ENCODE data around the gene SEC24D.

SEC24D gene

DNA sequence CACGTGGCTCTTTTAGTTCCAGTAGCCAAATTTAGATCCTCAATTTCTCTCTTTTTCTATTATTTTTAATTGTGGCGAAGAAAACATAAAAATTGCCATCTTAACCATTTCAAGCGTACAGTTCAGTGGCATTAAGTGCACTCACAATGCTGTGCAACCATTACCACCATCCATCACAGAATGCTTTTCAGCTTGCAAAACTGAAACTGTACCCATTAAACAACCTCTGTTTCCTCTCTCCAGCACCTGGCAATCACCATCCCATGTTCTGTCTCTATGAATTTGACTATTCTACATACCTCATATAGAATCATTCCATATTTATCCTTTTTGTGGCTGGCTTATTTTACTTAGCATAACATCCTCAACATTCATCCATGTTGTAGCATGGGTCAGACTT, 75.8 kb downstream of the SEC24D start:
- no peaks in the 10 kb centered on the region for H3K9me3 ChIP-seq (ENCODE audit: control insufficient read depth, low read length)
- 100% methylated on average over 2 to 3 of the region's 3 CpGs for WGBS, 2 experiments (ENCODE audit: insufficient coverage in 2 of 2)

GRCh38 chr4:118759481-118759880, 76.4 kb downstream of the SEC24D start:
- H3K9me3 ChIP-seq (ENCODE audit: control insufficient read depth, low read length) = no peaks in the 10 kb centered on the region
- WGBS, 2 experiments (ENCODE audit: insufficient coverage in 2 of 2) = 90 to 100% methylated on average over 2 of the region's 2 CpGs
- H3K4me3 ChIP-seq (ENCODE audit: extremely low read depth, insufficient read depth, low read length, poor library complexity, severe bottlenecking) = no peak overlapping the region
- H3K4me1 ChIP-seq (ENCODE audit: control insufficient read depth, insufficient read depth, low read length, poor library complexity, severe bottlenecking) = no peaks in the 10 kb centered on the region
- H3K36me3 ChIP-seq (ENCODE audit: control insufficient read depth, insufficient read depth, low read length) = peaks cover 51% of the 10 kb centered on the region
- no peak overlapping the region for H3K27ac ChIP-seq (ENCODE audit: low read depth, low read length, severe bottlenecking)

More for the DNA sequence above, 75.8 kb downstream of the SEC24D start:
- H3K4me3 ChIP-seq (ENCODE audit: extremely low read depth, insufficient read depth, low read length, poor library complexity, severe bottlenecking) = no peak overlapping the region
- H3K36me3 ChIP-seq (ENCODE audit: control insufficient read depth, insufficient read depth, low read length) = peaks cover 55% of the 10 kb centered on the region
- H3K4me1 ChIP-seq (ENCODE audit: control insufficient read depth, insufficient read depth, low read length, poor library complexity, severe bottlenecking) = no peaks in the 10 kb centered on the region
- no peak overlapping the region for H3K27ac ChIP-seq (ENCODE audit: low read depth, low read length, severe bottlenecking)

GRCh38 chr4:118758293-118758692, 77.6 kb downstream of the SEC24D start:
- Histone ChIP-seq H3K36me3 (ENCODE audit: control insufficient read depth, insufficient read depth, low read length) (peaks cover 53% of the 10 kb centered on the region), H3K4me3 (ENCODE audit: extremely low read depth, insufficient read depth, low read length, poor library complexity, severe bottlenecking) (no peak overlapping the region), H3K9me3 (ENCODE audit: control insufficient read depth, low read length) (no peaks in the 10 kb centered on the region), H3K4me1 (ENCODE audit: control insufficient read depth, insufficient read depth, low read length, poor library complexity, severe bottlenecking) (no peaks in the 10 kb centered on the region), H3K27ac (ENCODE audit: low read depth, low read length, severe bottlenecking) (no peak overlapping the region)
- 80 to 100% methylated on average over 2 to 3 of the region's 5 CpGs for WGBS, 2 experiments (ENCODE audit: insufficient coverage in 2 of 2)

GRCh38 chr4:118757761-118758251, 78.1 kb downstream of the SEC24D start:
- no peak overlapping the region for H3K27ac ChIP-seq (ENCODE audit: low read depth, low read length, severe bottlenecking)

DNA sequence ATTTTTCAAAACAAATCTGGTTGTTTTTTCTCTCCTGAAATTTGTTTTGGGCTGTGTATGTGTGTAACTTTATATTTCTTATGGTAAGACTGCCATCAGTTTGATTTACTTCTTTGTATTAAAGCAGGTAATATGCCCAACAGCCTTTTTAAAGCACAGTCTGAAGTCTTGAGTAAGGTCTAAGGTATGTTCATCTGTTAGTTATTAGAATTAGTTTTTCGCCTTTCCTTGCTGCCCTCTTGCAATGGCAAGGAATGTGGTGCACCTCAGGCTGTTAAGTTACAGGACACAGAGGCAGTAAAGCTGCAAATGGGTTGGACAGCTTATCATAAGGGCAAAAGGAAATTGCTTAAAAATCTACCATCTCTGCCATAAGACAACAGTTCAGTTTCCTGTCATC, 79.0 kb downstream of the SEC24D start:
- no CpG with 5 or more reads among the region's 1 CpG for WGBS, 2 experiments (ENCODE audit: insufficient coverage in 2 of 2)
- Histone ChIP-seq H3K27ac (ENCODE audit: low read depth, low read length, severe bottlenecking) (no peak overlapping the region), H3K4me3 (ENCODE audit: extremely low read depth, insufficient read depth, low read length, poor library complexity, severe bottlenecking) (no peak overlapping the region), H3K36me3 (ENCODE audit: control insufficient read depth, insufficient read depth, low read length) (peaks cover 49% of the 10 kb centered on the region), H3K9me3 (ENCODE audit: control insufficient read depth, low read length) (no peaks in the 10 kb centered on the region), H3K4me1 (ENCODE audit: control insufficient read depth, insufficient read depth, low read length, poor library complexity, severe bottlenecking) (no peaks in the 10 kb centered on the region)

More at GRCh38 chr4:118757761-118758251, 78.1 kb downstream of the SEC24D start:
- H3K36me3 ChIP-seq (ENCODE audit: control insufficient read depth, insufficient read depth, low read length) = peaks cover 53% of the 10 kb centered on the region
- no peaks in the 10 kb centered on the region for H3K9me3 ChIP-seq (ENCODE audit: control insufficient read depth, low read length)
- 83% methylated on average over 1 of the region's 2 CpGs; no CpG with 5 or more reads in 1 of the 2 experiments for WGBS, 2 experiments (ENCODE audit: insufficient coverage in 2 of 2)
- no peaks in the 10 kb centered on the region for H3K4me1 ChIP-seq (ENCODE audit: control insufficient read depth, insufficient read depth, low read length, poor library complexity, severe bottlenecking)
- no peak overlapping the region for H3K4me3 ChIP-seq (ENCODE audit: extremely low read depth, insufficient read depth, low read length, poor library complexity, severe bottlenecking)

DNA sequence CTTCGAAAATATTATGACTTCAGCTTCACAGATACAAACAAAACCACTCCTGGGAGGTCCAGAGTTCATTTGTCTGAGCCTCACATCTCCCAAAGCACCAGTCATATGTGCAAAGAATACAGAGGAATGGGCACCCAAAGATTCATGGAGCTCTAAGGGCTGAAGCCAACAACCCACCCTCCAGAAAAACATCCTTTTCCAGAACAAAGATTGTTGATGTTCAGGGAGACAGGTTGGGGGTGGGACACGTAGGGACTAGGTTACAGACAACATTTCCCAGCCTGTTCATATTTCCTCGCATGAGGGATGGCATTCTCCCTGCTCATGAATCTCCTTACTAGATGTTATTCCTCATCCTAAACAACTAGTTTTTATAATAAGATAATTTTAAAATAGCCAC, 79.5 kb downstream of the SEC24D start:
- Histone ChIP-seq H3K4me3 (ENCODE audit: extremely low read depth, insufficient read depth, low read length, poor library complexity, severe bottlenecking) (no peak overlapping the region), H3K36me3 (ENCODE audit: control insufficient read depth, insufficient read depth, low read length) (peaks cover 48% of the 10 kb centered on the region), H3K27ac (ENCODE audit: low read depth, low read length, severe bottlenecking) (no peak overlapping the region), H3K9me3 (ENCODE audit: control insufficient read depth, low read length) (no peaks in the 10 kb centered on the region), H3K4me1 (ENCODE audit: control insufficient read depth, insufficient read depth, low read length, poor library complexity, severe bottlenecking) (no peaks in the 10 kb centered on the region)
- 93 to 100% methylated on average over 2 of the region's 3 CpGs for WGBS, 2 experiments (ENCODE audit: insufficient coverage in 2 of 2)

- no peak overlapping the region for H3K4me3 ChIP-seq (ENCODE audit: extremely low read depth, insufficient read depth, low read length, poor library complexity, severe bottlenecking)
- peaks cover 44% of the 10 kb centered on the region for H3K36me3 ChIP-seq (ENCODE audit: control insufficient read depth, insufficient read depth, low read length)
- no CpG with 5 or more reads among the region's 2 CpGs for WGBS, 2 experiments (ENCODE audit: insufficient coverage in 2 of 2)
- no peak overlapping the region for H3K27ac ChIP-seq (ENCODE audit: low read depth, low read length, severe bottlenecking)
- H3K4me1 ChIP-seq (ENCODE audit: control insufficient read depth, insufficient read depth, low read length, poor library complexity, severe bottlenecking) = no peaks in the 10 kb centered on the region
- no peaks in the 10 kb centered on the region for H3K9me3 ChIP-seq (ENCODE audit: control insufficient read depth, low read length)
These were observed 80.3 kb downstream of the SEC24D start for GRCh38 chr4:118755438-118756226.

DNA sequence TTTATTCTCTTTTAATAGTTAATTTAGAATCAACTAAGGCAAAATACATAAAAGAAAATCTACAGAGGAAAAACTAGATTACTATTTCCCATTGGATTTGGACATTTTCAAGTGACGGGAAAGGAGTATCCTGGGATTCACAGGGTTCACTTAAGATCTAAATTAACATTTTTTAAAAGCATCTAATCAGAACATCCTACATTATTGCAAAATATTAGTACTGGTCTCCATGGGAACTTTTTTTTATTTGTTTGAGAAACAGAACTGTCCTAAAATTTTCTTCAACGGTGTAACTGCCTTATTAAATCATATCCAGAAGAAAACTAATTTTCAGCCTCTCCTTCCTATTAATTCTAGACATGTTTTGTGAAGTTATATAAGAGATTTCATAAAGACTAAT, 81.0 kb downstream of the SEC24D start:
- WGBS, 2 experiments (ENCODE audit: insufficient coverage in 2 of 2) = no CpG with 5 or more reads among the region's 2 CpGs

DNA sequence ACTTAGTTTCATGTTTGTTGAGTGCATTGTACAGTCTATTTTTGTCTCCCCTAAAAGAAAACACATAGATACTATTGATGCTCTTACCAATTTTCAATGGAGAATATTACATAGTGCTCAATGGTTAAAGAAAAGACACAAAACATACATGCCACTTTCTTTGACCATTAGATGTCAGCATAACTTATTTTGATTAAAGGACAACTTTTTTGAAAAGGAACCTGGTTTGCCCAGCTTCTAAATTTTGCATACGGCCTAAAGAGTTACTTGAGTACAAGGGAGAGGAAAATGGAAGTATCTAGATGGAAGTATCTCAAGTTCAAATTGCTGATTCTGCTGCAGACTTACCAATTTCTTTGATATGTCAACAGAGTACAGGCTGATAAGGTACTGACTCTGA, 82.2 kb downstream of the SEC24D start:
- peaks cover 51% of the 10 kb centered on the region for H3K36me3 ChIP-seq (ENCODE audit: control insufficient read depth, insufficient read depth, low read length)
- 83 to 100% methylated on average over 1 of the region's 1 CpG for WGBS, 2 experiments (ENCODE audit: insufficient coverage in 2 of 2)
- H3K4me3 ChIP-seq (ENCODE audit: extremely low read depth, insufficient read depth, low read length, poor library complexity, severe bottlenecking) = no peak overlapping the region
- no peak overlapping the region for H3K27ac ChIP-seq (ENCODE audit: low read depth, low read length, severe bottlenecking)
- H3K9me3 ChIP-seq (ENCODE audit: control insufficient read depth, low read length) = no peaks in the 10 kb centered on the region
- H3K4me1 ChIP-seq (ENCODE audit: control insufficient read depth, insufficient read depth, low read length, poor library complexity, severe bottlenecking) = no peaks in the 10 kb centered on the region

More for the DNA sequence above, 81.0 kb downstream of the SEC24D start:
- Histone ChIP-seq H3K9me3 (ENCODE audit: control insufficient read depth, low read length) (no peaks in the 10 kb centered on the region), H3K4me3 (ENCODE audit: extremely low read depth, insufficient read depth, low read length, poor library complexity, severe bottlenecking) (no peak overlapping the region), H3K4me1 (ENCODE audit: control insufficient read depth, insufficient read depth, low read length, poor library complexity, severe bottlenecking) (no peaks in the 10 kb centered on the region), H3K27ac (ENCODE audit: low read depth, low read length, severe bottlenecking) (no peak overlapping the region), H3K36me3 (ENCODE audit: control insufficient read depth, insufficient read depth, low read length) (peaks cover 43% of the 10 kb centered on the region)

DNA sequence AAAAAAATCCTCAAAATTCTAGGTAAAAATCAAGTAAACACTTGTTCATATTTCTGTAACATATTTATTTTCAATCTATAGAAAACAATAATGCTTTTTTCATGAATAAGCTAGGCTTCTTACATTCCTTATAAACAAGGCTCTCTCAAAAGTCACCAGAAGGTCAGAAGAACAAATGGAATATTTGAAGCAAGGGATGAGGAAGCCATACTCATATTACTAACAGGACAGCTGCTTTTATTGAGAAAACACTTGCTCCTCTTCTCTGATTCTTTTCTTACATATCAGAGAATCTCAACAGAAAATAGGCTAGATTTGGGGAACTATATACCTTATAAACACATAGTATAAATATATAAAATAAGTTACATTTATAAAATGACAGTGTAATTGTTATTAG, 82.8 kb downstream of the SEC24D start:
- no peak overlapping the region for H3K27ac ChIP-seq (ENCODE audit: low read depth, low read length, severe bottlenecking)

GRCh38 chr4:118752551-118752950, 83.4 kb downstream of the SEC24D start:
- no CpG with 5 or more reads among the region's 2 CpGs for WGBS, 2 experiments (ENCODE audit: insufficient coverage in 2 of 2)
- H3K36me3 ChIP-seq (ENCODE audit: control insufficient read depth, insufficient read depth, low read length) = peaks cover 59% of the 10 kb centered on the region
- H3K9me3 ChIP-seq (ENCODE audit: control insufficient read depth, low read length) = no peaks in the 10 kb centered on the region
- H3K4me3 ChIP-seq (ENCODE audit: extremely low read depth, insufficient read depth, low read length, poor library complexity, severe bottlenecking) = no peak overlapping the region
- no peaks in the 10 kb centered on the region for H3K4me1 ChIP-seq (ENCODE audit: control insufficient read depth, insufficient read depth, low read length, poor library complexity, severe bottlenecking)
- no peak overlapping the region for H3K27ac ChIP-seq (ENCODE audit: low read depth, low read length, severe bottlenecking)

More for the DNA sequence above, 82.8 kb downstream of the SEC24D start:
- H3K4me3 ChIP-seq (ENCODE audit: extremely low read depth, insufficient read depth, low read length, poor library complexity, severe bottlenecking) = no peak overlapping the region
- peaks cover 56% of the 10 kb centered on the region for H3K36me3 ChIP-seq (ENCODE audit: control insufficient read depth, insufficient read depth, low read length)
- H3K4me1 ChIP-seq (ENCODE audit: control insufficient read depth, insufficient read depth, low read length, poor library complexity, severe bottlenecking) = no peaks in the 10 kb centered on the region
- no peaks in the 10 kb centered on the region for H3K9me3 ChIP-seq (ENCODE audit: control insufficient read depth, low read length)
